HG03097 (cell line): ENCODE data around the gene BBS9.

Experiments used
- ATAC-seq: cut with Tn5 transposase; IDR thresholded peaks from one replicate; pipeline ENCODE4 v1.9.1; 2021; ENCODE audit not compliant: unreplicated experiment, low FRiP score

BBS9 gene

DNA sequence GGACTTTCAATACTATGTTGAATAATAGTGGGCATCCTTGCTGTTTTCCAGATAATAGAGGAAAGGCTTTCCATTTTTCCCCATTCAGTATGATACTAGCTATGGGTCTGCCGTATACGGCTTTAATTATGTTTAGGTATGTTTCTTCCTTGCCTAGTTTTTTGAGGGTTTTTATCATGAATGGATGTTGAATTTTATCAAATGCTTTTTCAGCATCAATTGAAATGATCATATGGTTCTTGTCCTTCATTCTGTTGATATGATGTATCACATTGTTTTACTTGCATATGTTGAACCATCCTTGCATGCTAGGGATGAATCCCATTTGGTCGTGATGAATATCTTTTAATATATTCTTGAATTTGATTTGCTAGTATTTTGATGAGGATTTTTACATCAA, 11.0 kb upstream of the BBS9 start:
- ATAC-seq, result no peak

DNA sequence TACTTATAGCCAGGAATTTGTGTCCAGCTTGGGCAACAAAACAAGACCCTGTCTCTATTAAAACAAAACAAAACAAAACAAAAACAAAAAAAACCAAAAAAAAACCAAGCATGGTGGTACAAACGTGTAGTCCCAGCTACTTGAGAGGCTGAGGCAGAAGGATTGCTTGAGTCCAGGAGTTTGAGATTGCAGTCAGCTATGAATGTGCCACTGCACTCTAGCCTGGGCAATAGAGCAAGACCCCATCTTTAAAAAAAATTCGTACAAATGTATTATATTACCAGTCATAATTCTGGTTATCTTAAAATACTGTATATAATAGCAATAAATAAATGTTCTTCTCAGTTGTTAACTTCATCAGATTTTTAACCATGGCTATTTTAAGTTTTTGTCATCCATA, 2.3 kb upstream of the BBS9 start:
- no peak for ATAC-seq

DNA sequence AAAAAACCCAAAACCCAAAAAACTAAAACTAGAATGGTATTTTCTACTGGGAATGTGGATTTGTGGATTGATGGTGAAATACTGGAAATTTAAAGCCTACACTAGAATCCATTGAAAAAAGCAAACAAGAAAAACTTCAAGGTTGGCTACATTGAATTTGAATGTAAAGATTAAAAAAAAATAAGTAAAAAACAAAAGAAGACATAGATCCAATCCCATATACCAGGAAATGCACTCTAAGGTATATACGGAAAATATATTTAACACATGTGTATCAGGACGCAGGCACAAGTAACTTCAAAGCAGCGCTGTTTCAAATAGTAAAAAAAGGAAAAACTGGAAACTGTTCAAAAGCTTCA, 754 bp upstream of the BBS9 start:
- no peak for ATAC-seq

DNA sequence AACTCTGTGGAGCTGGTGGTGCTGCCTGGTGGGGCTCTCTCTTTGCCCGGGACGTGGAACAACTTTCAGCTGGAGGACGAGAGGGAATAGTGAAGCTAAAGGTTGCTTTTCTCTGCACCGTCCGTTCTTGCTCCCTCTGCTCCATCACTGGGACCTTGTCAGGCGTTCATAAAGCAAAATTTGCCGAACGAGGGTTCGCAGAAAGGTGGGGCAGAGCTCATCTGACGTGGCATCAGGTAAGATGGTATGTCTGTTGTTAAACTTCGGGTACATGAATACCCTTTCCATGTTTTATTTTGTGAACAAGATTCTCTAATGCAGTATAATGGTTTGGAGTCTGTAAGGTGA, 416 bp downstream of the BBS9 start:
- ATAC-seq, result no peak

DNA sequence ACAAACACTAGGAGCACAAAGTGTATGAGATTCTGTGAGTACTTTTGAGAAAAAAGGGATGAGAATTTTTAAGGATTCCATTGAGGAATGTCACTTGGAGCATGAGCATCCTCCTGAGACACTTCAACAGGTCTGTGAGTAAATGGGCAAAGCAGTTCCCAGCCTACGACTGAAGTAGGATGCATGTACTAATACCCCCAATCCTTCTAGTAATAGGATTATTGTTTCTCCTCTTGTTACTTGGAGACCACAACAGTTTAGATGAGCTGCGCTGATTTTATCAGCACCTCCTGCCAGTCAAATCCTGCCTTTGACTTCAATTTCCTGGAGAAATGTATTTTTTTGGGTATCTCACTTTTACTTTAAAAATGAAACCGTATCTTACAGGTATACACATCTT, 820 bp downstream of the BBS9 start:
- no peak for ATAC-seq

DNA sequence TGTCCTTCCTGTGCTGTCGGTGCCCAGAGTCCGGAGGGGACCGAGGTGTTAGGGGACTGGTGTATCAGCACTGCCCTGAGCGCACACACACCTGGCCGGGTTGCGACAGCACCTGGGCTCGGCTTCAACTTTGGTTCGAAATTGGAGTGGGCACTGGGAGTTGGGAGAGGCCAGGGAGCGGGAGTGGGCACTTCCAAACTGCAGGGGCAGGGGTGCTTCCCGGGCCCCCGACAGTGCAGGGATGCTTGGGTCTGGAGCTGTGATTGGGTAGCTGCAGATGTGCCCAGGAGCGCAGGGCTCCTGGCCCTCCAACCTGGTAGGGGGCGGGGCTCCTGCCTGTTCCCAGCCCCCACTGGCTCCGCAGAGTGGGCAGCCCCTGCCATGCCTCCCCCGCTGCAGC, 7.7 kb downstream of the BBS9 start:
- no peak for ATAC-seq

DNA sequence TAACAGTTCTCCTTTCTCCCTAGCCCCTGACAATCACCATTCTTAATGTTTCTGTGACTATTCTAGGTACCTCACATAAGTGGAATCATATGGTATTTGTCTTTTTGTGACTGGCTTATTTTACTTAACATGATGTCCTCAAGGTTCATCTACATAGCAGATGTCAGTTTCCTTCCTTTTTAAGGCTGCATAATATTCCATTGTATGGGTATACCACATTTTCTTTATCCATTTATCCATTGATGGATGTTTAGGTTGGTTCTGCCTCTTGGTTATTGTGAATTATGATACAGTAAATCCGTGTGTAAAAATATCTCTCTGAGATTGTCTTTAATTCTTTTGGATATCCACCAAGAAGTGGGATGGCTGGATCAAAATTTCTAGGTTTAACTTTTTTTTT, 13.2 kb downstream of the BBS9 start:
- ATAC-seq, result no peak

DNA sequence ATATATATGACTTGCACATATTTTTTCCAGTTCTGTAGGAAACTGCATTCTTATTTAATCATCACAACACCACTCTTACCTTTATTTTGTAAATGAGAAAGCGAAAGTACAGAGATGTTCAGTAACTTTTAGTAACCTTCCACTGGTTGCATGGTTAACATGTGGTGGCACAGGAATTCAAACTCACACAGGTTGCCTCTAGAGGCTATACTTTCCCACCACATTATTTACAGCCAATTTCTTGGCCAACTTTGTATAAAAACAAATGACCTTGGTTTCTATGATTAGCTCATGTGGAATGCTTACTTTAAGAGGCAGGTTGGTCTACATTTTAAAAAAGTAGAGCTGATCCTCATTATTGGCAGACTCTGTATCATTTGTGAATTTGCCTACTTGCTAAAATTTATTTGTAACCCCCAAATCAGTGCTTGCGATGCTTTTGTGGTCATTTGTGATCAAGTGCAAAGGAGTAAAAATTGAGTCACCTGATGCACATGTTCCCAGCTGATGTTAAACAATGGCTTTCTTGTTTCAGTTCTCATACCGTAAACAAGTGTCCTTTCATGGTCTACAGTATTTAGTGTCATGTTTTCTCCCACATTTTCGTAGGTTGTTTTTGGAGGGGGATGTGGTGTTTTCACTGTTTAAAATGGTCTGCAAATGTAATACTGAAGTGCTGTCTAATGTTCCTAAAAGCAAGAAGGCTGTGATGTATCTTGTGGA, 14.8 kb downstream of the BBS9 start:
- no peak for ATAC-seq

DNA sequence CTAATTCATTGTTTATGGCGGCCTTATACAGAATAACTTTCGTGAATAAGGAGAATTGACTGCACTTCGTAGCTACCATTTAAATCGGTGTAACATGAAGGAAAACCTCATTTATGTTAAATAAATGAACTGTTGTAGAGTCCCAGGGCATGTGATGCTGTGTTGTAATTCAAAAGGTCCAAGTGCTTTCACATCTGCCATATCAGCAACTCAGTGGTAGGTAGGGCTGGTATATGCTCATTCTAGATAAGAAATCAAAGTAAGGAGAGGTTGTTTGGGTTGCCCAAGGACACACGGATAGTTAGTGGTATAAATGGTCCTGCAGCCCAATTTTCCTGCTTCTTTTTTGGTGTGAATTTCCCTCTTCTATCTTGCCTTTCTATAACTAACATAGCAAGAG, 15.8 kb downstream of the BBS9 start:
- no peak for ATAC-seq

DNA sequence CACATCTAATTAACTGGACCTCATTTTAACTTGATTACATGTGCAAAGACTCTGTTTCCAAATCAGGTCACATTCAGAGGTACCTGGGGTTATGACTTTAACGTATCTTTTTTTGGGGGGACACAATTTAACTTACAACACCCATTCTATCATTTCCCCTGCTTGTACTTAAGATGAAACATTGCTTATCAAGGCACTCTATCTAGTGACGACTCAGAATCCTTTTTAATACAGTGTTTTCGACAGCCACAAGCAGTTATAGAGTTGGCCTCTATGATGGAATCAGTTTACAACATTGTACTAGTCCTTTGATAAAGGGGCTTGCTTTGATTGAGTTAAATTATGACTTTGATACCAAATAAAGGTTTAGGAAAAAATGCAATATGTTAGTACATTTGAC, 22.7 kb downstream of the BBS9 start:
- ATAC-seq, result no peak

DNA sequence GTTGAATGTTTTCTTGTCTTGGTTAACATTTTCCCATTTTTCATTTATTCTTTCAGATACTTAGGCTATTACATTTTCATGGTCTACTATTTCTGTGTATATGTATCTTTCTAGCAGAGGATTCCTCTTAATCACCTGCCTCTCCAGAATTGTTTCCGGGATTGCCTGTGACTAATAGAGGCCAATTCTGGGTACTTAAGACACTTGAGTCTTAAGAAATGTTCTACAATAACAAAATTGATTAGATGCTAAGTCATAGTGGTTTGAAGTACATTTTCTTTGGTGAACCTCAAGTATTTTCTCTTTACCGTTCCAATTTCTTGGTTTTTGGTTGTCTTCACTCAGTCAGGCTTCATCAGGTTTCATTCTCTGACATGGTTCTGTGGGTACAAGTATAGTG, 26.4 kb downstream of the BBS9 start:
- ATAC-seq, result no peak

DNA sequence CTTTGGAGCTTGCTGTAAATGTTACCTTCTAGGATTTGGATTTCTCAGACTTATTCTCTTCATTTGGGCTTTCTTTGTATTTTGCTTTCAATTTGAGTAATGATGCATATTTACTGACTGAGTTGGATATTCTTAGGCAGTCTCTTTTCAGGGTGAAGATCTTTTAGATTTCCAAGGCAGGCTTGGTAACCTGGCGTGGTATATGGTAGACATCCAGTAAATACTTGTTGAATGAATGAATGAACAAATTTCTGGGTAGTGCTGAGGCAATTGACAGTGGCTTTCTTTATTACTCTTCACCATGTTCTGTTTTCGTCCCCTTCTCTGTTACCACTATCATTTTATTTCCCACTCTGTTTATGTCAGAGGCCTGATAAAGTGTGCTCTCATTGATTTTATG, 27.1 kb downstream of the BBS9 start:
- ATAC-seq, result no peak

DNA sequence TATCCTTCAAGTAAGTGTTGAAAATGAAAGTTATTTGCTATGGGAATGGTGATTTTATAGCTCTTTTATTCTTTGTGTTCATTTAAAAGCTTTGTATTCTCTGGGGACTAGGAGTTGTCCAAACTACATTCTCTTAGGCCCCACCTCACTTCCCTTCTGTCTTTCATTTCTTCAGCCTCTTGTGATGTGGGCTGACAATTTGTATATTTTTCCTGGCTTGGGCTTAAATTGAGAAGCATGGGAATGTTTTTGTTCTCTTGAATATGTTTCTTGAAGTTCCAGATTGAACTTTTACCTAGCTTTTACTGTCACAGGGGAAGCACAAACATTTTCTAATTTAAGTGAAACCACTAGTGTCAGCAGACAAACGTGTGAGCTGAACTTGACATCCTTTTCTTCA, 27.9 kb downstream of the BBS9 start:
- ATAC-seq, result no peak

DNA sequence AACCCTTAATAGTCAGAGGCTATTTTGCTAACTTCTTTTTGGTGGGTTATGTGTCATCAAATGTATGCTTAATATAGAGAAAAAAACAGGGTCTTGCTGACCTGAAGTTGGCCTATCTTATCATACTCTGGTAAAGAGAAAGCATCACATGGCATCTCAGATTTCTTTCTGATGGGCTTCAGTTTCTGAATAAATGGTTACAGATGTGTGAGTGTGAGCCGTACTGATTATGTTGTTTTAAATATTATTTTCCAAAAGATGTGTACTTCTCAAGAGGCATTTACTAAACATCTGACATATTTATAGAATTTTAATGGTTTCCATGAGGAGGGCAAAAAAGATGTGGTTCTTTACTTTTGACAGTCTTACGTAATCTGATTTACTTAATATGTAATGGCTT, 28.4 kb downstream of the BBS9 start:
- ATAC-seq, result no peak

DNA sequence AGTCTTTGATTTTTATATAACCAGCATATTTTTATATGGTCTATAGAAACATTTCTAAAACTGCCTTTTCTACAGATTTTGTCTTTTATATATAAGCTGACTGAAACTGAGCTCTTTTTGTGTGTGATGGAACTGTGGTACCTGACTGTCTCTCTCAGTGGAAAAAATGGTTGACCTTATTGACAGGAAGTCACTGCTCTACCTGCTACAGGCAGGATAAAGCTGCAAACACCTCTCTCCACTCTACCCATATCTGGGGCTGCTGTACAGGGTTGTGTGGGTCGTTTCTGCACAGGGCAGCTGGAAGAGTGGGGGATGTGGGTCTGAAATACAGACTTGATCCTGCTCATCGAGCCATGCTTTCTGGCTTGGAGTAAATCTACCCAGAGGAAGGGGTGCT, 48.5 kb downstream of the BBS9 start:
- ATAC-seq, result no peak

DNA sequence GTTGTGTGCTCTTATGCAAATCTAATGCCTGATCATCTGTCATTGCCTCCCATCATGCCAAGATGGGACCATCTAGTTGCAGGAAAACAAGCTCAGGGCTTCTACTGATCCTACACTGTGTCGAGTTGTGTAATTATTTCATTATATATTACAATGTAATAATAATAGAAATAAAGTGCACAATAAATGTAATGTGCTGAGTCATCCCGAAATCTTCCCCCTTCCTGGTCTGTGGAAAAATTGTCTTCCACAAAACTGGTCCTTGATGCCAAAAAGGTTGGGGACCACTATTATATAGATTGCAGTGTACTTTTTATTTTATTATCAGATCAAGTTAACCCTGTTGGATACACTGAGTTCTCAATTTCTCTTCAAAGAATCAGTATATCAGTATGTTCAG, 50.2 kb downstream of the BBS9 start:
- no peak for ATAC-seq

DNA sequence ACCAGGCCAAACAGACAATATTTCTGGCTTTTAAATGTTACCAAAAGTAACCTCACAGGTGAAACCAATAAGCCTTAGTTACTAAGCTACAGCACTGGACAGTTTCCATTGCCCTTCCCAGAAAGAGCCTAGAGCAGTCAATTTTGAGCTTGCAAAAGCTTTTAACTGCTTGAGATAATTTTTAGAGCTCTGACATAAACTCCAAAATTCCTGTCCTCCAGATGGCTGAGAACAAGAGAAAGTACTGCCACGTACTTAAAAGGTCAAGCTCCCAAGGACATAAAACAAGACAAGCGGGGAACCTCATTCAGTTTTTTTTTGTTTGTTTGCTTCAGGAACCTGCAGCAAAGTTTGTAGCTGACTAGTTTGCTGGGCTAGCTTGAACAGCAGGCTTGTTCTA, 54.1 kb downstream of the BBS9 start:
- no peak for ATAC-seq

DNA sequence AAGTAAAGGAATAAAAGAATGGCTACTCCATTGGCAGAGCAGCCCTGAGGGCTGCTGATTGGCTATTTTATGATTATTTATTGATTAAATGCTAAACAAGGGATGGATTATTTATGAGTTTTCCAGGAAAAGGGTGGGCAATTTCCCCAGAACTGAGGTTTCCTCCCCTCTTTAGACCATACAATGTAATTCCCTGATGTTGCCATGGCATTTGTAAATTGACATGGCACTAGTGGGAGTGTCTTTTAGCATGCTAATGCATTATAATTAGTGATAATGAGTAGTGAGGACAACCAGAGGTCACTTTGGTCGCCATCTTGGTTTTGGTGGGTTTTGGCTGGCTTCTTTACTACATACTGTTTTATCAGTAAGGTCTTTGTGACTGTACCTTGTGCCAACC, 55.5 kb downstream of the BBS9 start:
- no peak for ATAC-seq

DNA sequence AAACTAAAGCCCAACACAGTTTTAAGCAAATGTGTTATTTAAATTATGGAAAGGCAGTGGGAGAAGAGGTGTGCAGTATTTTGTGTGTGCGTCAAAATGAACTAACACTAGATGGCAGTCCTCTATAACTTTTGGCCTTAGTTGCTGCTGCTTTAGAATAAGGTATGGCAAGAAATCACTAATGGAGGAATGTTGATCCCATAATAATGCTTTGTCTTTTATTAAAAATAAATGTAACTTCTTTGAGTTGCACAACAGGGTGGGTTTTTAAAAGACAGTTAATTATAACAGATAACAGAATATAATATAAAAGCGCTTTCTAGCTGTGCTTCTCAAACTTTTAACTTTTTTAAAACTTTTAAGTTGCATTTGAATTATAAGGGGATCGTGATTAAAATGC, 56.4 kb downstream of the BBS9 start:
- ATAC-seq, result peak; percentile 76

DNA sequence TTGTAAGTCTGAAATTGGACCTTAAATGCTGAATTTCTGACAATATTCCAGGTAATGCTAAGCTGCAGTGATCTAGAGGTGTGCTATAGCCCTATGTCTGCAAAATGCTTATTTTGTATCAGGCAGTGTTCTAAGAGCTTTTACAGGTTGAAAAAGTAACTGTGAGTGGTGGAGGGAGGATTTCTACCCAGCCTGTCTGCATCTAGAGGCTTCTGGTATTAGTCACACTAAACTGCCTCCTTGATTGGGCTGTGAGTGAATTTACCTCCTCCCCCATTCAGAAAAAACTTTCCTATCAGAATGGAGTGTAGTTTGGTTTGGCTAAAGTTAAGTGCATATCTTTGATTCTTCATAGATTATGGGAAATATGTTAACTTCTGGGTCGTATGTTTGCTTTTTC, 56.8 kb downstream of the BBS9 start:
- ATAC-seq, result no peak

DNA sequence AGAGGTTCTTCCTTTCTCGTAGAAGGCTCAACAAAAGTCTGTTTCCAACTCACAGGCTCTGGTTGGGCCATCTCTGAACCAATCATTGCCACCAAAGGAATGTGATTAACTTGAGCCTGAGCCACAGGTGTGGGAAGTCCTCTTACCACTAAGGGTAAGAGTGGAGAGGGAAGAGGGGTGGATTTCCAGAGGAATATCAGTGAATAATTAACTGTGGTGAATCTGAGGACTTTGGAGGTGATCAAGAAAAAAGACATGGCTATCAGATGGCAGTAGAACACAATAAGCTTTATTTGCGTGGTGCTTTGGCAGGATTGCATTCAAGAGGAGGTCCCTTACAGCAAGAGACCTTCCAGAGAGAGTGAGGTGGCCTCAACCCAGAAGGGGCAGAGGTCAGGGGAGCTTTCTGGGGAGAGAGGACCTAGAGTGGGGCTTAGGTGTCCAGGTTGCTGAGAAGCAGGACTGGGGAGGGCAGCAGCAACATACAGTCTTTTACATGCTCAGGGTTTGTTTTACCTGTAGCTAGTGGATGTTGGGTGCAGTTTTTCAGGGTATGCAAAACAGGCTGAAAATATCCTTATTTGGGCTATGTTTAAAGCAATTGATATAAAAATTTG, 61.4 kb downstream of the BBS9 start:
- ATAC-seq, result no peak

DNA sequence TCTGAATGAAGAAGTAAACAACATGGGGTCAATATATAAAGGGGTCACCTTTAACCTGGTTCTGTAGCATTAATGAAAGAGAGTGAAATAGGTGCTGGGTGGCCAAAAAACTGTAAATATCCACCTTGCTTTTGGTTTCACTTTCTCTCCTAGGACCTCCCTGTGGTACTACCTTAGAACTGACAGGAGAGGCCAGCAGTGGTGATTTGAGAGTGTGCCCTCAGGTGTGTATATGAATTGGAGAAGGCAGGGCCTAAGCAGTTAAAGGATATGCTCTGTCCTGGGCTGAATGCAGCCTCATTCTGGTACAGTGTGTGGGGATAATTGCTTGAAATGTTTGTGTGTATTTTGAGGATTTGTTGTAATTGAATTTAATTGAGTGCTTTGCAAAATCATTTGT, 62.0 kb downstream of the BBS9 start:
- peak; percentile 76 for ATAC-seq

DNA sequence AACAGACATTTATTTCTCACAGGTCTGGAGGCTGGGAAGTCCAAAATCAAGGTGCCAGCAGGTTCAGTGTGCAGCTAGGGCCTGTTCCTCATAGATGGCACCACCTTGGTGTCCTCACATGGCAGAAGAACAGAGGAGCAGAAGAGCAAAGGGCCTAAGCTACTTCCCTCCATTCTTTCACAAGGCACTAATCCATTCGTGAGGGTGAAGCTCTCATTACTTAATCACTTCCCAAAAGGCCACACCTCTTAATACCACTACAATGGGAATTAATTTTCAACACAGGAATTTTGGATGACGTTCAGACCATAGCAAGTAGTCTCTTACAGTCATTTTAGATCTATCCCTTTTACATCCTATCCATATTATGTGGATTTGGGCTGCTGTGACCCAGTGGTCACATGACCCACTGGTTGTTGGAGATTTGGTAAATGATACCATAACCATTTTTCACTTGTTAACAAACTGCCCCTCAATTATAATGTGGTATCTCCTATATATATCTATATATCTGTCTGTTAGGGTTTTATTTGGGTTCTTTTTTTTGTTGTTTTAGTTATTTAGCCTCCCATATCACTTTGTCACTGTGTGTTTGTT, 63.4 kb downstream of the BBS9 start:
- no peak for ATAC-seq
